Fibroblast of lung (primary cell): ENCODE data around the gene PDIA2. TPM values are rescaled to one million over a fixed set of nuclear protein-coding genes. Genes with fewer than 3 reads are reported as not detected.
"Not testable (repeated sequence)": the region's sequence is repeated elsewhere in the genome, so short reads cannot be mapped to it uniquely, and the experiment has no call there.

ENCODE experiments used
- DNase-seq, 2 donors: peaks; one replicate each; pipeline versions ENCODE4 v3.0.0 to v3.0.0-alpha.2; 2010; ENCODE audit warnings: low read depth in 2 of 2
- H2AFZ ChIP-seq: 2 replicates; pipeline ENCODE4 v1.5.1; 2012; ENCODE audit warnings: low read length, control low read depth, inconsistent platforms
- H3K27ac ChIP-seq: 2 replicates; pipeline ENCODE4 v1.5.1; 2011; ENCODE audit warnings: low read length, control low read depth; ENCODE audit not compliant: insufficient read depth
- H3K27me3 ChIP-seq: 2 replicates; pipeline ENCODE4 v1.5.1; 2011; ENCODE audit warnings: mild to moderate bottlenecking, low read length; ENCODE audit not compliant: control insufficient read depth, insufficient read depth
- H3K36me3 ChIP-seq: 2 replicates; pipeline ENCODE4 v1.5.1; 2011; ENCODE audit warnings: low read length; ENCODE audit not compliant: control insufficient read depth, insufficient read depth
- H3K4me1 ChIP-seq: 2 replicates; pipeline ENCODE4 v1.5.1; 2011; ENCODE audit warnings: low read length; ENCODE audit not compliant: control insufficient read depth, insufficient read depth; ENCODE audit errors: extremely low read depth
- H3K4me2 ChIP-seq: 2 replicates; pipeline ENCODE4 v1.5.1; 2011; ENCODE audit warnings: low read length, control low read depth; ENCODE audit not compliant: insufficient read depth; ENCODE audit errors: extremely low read depth
- H3K4me3 ChIP-seq, 4 experiments: fragments of 200-600 bp in 1 of 4; sonication (generic) in 1 of 4; replicated peaks in 1 of 4; 2 replicates each; pipeline ENCODE4 v1.5.1; 2011 to 2016; ENCODE audit warnings: low read length in 4 of 4, low read depth in 3 of 4, mild to moderate bottlenecking in 3 of 4, control low read depth in 2 of 4, inconsistent platforms in 1 of 4, mixed read lengths in 1 of 4; ENCODE audit not compliant: insufficient read depth in 1 of 4; ENCODE audit errors: control extremely low read depth in 1 of 4
- H3K79me2 ChIP-seq: 2 replicates; pipeline ENCODE4 v1.5.1; 2012; ENCODE audit warnings: mild to moderate bottlenecking, low read length, inconsistent platforms; ENCODE audit not compliant: control insufficient read depth, insufficient read depth
- H3K9ac ChIP-seq: 2 replicates; pipeline ENCODE4 v1.5.1; 2011; ENCODE audit warnings: mild to moderate bottlenecking, low read length, control low read depth; ENCODE audit not compliant: insufficient read depth
- H3K9me3 ChIP-seq: 2 replicates; pipeline ENCODE4 v1.5.1; 2012; ENCODE audit warnings: low read depth, low read length; ENCODE audit not compliant: control insufficient read depth, insufficient read depth
- H4K20me1 ChIP-seq: 2 replicates; pipeline ENCODE4 v1.5.1; 2011; ENCODE audit warnings: low read length; ENCODE audit not compliant: control insufficient read depth, insufficient read depth; ENCODE audit errors: extremely low read depth
- EZH2 ChIP-seq: IDR thresholded peaks from 2 replicates; pipeline ENCODE4 v1.5.1; 2012; ENCODE audit warnings: low read length, control low read depth, mild to moderate bottlenecking; ENCODE audit errors: missing control alignments
- polyA plus RNA-seq, 2 donors: library from polyadenylated mRNA; depleted of rRNA in 1 of 2; stranded (reverse) in 1 of 2; unstranded in 1 of 2; fragments of >200 nt; gene quantifications; 2 replicates each; pipeline ENCODE4 v1.2.1, GENCODE V29; 2011 to 2012; ENCODE audit warnings: missing spikeins in 1 of 2
- total RNA-seq: library from RNA; depleted of rRNA; stranded (reverse); fragments of >200 nt; gene quantifications from 2 replicates; pipeline ENCODE4 v1.2.1, GENCODE V29; 2014
- TF ChIP-seq, protein P1 (sequence below), 2 donors: IDR thresholded peaks in 1 of 2; conservative IDR thresholded peaks in 1 of 2; 1 replicate in 1 of 2; 2 replicates in 1 of 2; pipeline ENCODE4 v1.5.1; 2011 to 2012; ENCODE audit warnings: low read length in 2 of 2, control low read depth in 1 of 2, inconsistent platforms in 1 of 2, low read depth in 1 of 2, mild to moderate bottlenecking in 1 of 2

Gene PDIA2
- total and polyA plus RNA-seq, 2 donors (not counting 1 experiment from before 2014, with no cell fraction given): 0.06 to 0.33 TPM

GRCh38 chr16:255183-255582, 27.8 kb upstream of the PDIA2 start:
- Histone ChIP-seq H3K9me3 (no peaks in the 10 kb centered on the region), H3K9ac (no peak overlapping the region), H2AFZ (no peak overlapping the region), H3K36me3 (peaks cover 6% of the 10 kb centered on the region), H3K4me3 (no peak overlapping the region), H3K79me2 (no peaks in the 10 kb centered on the region), H3K27ac (no peak overlapping the region), H3K4me2 (no peak overlapping the region), H3K4me1 (no peaks in the 10 kb centered on the region), H3K27me3 (no peaks in the 10 kb centered on the region), H4K20me1 (no peaks in the 10 kb centered on the region)
- no peak for DNase-seq
- TF ChIP-seq EZH2: no peak

DNA sequence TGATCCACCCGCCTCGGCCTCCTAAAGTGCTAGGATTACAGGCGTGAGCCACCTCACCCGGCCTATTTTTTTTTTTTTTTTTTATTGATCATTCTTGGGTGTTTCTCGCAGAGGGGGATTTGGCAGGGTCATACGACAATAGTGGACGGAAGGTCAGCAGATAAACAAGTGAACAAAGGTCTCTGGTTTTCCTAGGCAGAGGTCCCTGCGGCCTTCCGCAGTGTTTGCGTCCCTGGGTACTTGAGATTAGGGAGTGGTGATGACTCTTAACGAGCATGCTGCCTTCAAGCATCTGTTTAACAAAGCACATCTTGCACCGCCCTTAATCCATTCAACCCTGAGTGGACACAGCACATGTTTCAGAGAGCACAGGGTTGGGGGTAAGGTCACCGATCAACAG, 24.9 kb upstream of the PDIA2 start:
- not testable (repeated sequence) for H3K9ac ChIP-seq, H3K27me3 ChIP-seq, H3K27ac ChIP-seq, H3K36me3 ChIP-seq, H3K4me2 ChIP-seq, H3K9me3 ChIP-seq, H3K4me3 ChIP-seq, H2AFZ ChIP-seq, H3K79me2 ChIP-seq, DNase-seq, H3K4me1 ChIP-seq, H4K20me1 ChIP-seq

GRCh38 chr16:259226-259625, 23.7 kb upstream of the PDIA2 start:
- no peak overlapping the region for H3K4me2 ChIP-seq
- H2AFZ ChIP-seq: no peak overlapping the region
- H3K9me3 ChIP-seq: no peaks in the 10 kb centered on the region
- H3K4me3 ChIP-seq: no peak overlapping the region
- H4K20me1 ChIP-seq: no peaks in the 10 kb centered on the region
- H3K9ac ChIP-seq: no peak overlapping the region
- TF ChIP-seq, protein P1, sequence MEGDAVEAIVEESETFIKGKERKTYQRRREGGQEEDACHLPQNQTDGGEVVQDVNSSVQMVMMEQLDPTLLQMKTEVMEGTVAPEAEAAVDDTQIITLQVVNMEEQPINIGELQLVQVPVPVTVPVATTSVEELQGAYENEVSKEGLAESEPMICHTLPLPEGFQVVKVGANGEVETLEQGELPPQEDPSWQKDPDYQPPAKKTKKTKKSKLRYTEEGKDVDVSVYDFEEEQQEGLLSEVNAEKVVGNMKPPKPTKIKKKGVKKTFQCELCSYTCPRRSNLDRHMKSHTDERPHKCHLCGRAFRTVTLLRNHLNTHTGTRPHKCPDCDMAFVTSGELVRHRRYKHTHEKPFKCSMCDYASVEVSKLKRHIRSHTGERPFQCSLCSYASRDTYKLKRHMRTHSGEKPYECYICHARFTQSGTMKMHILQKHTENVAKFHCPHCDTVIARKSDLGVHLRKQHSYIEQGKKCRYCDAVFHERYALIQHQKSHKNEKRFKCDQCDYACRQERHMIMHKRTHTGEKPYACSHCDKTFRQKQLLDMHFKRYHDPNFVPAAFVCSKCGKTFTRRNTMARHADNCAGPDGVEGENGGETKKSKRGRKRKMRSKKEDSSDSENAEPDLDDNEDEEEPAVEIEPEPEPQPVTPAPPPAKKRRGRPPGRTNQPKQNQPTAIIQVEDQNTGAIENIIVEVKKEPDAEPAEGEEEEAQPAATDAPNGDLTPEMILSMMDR (conservative IDR thresholded peaks at IDR 0.05 in 1 of 2, IDR thresholded peaks at IDR 0.05 in 1 of 2; ENCODE audit: low read depth in 1 of 2, low read length in 2 of 2): no peak
- TF ChIP-seq EZH2: no peak
- no peak for DNase-seq
- no peak overlapping the region for H3K27ac ChIP-seq
- H3K79me2 ChIP-seq: no peaks in the 10 kb centered on the region
- no peaks in the 10 kb centered on the region for H3K27me3 ChIP-seq
- peaks cover 6% of the 10 kb centered on the region for H3K36me3 ChIP-seq
- no peaks in the 10 kb centered on the region for H3K4me1 ChIP-seq

DNA sequence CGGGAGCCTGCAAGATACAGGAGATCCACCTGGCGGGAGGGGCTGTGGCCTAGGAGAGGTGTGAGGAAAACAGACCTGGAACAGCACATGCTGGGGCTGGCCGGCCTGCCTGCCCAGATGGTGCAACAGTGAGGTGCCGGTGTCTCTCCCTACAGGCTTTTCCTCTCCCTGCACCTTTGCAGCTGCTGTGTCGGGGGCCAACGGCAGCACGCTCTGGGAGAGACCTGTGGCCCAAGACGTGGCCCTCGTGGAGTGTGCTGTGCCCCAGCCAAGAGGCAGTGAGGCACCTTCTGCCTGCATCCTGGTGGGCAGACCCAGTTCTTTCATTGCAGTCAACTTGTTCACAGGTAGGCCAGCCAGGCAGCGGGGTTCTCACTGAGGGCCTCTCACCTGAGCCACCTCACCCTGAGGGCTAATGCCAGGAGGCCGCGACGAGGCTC, 23.1 kb upstream of the PDIA2 start:
- no peak overlapping the region for H3K4me3 ChIP-seq
- H3K36me3 ChIP-seq: peaks cover 6% of the 10 kb centered on the region
- H2AFZ ChIP-seq: no peak overlapping the region
- H3K4me1 ChIP-seq: no peaks in the 10 kb centered on the region
- H3K79me2 ChIP-seq: no peaks in the 10 kb centered on the region
- no peak overlapping the region for H3K9ac ChIP-seq
- TF ChIP-seq, protein P1 (conservative IDR thresholded peaks at IDR 0.05 in 1 of 2, IDR thresholded peaks at IDR 0.05 in 1 of 2; ENCODE audit: low read depth in 1 of 2, low read length in 2 of 2): no peak
- TF ChIP-seq EZH2: no peak
- H3K9me3 ChIP-seq: no peaks in the 10 kb centered on the region
- H4K20me1 ChIP-seq: no peaks in the 10 kb centered on the region
- no peaks in the 10 kb centered on the region for H3K27me3 ChIP-seq
- H3K27ac ChIP-seq: no peak overlapping the region
- H3K4me2 ChIP-seq: no peak overlapping the region
- DNase-seq: no peak
